DLD1 (cell line): ENCODE results near the gene SCGB1C2.

Experiments used
- in situ Hi-C: cut with HindIII; loops from 2 replicates; pipeline ENCODE4 v1.10.0; 2017; ENCODE audit warnings: low sequenced_read_pairs

SCGB1C2 gene

GRCh38 chr17:170130-170670, 32.8 kb downstream of the SCGB1C2 start:
- in situ Hi-C loops: no loop called here

GRCh38 chr17:171871-172270, 34.5 kb downstream of the SCGB1C2 start:
- in situ Hi-C loops: no loop called here

- in situ Hi-C loops: no loop called here
Observed at GRCh38 chr17:172401-172800, 35.0 kb downstream of the SCGB1C2 start.

DNA sequence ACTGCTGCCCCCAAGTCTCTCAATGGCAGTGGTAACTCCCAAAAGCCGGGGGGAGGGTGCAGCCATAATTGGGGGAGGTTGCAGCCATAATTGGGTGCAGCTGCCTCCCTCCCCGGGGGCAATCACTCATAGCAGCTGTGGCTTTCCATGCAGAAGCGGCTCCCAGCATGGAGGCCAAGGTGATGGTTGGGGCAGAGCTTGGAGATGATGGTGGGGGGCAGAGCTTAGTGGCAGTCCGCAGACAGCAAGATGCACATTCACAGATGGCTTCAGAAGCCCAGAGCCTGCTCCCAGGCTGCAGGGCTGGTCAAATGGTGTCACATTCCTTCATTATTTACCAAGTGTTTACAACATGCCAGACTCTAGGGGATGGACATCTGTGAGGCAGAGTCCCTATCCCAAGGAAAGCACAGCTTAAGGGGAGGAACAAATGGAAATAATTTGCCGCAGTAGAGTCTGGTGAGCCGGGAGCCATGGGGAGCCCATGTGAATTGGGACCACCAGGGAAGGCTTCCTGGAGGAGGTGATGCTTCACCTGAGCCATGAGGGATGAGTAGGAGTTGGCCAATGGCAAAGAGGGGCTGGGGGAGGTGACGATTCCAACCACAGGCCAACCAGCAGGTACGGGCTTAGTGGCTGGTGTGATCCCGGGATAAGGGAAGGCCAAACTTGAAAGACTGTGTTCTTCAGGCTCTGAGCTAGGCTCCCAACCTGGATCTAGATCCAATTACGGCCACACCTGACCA, 36.0 kb downstream of the SCGB1C2 start:
- in situ Hi-C loops: no loop called here

GRCh38 chr17:177155-177554, 39.8 kb downstream of the SCGB1C2 start:
- in situ Hi-C loops: no loop called here

DNA sequence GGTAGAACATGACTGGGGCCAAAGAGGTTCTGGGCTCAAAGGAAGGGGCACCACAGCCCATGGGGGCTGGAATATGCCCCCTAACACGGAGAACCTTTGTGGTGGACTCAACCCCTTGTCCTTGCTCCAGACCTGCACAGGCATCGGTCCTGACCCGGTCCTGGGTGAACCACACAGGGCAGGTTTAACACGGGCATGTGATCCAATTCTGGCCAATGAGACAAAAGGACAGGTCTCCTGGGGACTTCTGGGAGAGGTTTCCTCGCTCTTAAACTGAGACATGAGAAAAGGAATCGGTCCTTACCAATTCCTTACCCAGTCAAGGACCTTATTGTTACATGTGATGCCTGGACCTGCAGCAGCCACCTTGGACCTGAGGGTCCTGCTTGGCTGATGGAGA, 40.4 kb downstream of the SCGB1C2 start:
- in situ Hi-C loops: no loop called here

DNA sequence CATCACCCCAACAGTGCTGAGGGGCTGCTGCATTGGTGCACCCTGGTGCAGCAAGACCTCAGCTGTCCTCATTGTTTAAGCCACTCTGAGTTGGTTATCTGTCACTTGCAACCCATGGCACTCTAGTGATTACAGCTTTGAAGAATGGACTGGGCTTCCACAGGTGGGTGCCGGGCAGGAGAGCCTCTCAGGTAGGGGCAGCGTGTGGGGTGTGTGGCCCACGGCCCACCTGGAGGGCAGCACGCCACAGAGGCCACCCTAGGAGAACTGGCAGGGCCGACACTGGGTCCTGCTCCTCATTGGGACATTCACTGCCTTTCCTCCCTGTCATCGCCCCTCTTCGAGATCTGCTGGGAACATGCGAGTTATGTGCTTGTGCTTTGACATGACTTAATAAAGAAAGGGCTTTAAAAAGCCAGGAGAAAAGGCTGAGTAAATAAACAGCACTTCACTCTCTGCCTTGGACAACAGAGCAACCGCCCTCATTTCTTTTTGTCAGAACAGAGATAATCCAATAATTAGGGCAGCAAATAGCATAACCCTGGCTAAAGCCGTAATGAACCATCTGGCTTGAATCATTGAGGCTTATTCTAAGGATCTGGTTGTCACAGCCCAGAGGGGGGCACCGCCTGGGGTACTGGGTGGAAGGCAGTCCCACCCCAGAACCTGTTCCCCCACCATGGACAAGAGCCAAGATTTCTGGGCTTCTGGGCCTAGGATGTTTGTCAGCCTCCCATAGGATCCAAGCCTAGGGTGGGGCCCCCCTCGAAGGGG, 41.1 kb downstream of the SCGB1C2 start:
- in situ Hi-C loops: no loop called here

DNA sequence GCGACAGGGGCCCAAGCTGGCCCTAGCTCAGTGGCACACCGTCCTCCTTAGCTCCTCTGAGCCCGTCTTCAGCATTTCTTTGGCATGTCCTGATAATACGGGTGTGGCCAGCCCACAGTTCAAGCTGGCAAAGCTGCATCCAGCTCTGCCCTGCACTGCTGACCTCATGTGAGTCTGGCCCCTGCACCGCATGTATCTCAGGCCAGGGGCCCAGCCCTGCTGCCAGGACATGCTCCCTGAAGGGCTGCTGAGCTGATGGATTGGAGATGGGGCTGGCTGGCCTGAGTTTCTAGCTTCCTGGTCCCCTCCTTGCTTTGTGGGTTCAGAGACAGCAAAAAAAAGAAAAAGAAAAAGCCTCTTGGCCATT, 41.7 kb downstream of the SCGB1C2 start:
- in situ Hi-C loops: no loop called here

GRCh38 chr17:179781-180380, 42.5 kb downstream of the SCGB1C2 start:
- in situ Hi-C loops: no loop called here

GRCh38 chr17:180381-181244, 43.2 kb downstream of the SCGB1C2 start:
- in situ Hi-C loops: no loop called here

DNA sequence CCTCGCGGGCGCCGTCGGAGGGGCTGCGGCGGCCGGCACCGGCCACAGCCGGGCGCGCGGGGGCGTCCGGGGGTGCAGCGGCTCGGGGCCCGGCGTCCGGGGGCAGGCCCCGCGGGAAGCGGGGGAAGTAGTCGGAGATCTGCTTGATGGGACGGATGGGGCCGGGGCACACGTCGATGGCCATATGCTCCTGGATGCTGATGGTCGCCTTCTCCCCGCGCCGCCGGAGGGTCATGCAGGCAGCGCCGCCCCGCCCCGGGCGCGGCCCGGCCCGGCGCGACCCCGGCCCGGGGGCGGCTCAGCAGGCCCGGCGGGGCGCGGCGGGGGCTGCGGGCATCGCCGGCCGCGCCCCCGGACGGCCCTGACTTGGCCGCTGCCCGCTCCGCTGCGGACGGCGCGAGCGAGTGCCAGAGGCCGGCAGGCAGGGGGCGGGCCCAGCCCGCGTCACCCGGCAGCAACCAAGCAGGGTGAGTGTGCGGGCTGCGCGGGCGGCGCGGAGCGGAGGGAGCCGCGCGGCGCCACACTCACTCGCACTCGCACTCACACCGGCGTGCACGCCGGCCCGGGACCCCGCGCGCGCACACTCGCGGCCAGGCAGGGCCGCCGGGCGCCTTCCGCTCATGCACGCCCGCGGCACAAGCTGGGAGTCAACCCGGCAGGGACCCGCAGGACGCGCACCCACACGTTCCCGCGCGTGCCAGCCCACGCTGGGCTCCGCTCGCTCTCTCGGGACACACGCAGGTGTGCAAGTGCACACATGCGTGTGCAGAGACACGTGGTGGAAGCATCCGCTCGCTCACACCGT, 44.1 kb downstream of the SCGB1C2 start, which contains the start of gene DOC2B:
DOC2B (minus strand) TSS at position 406 of the 805 bp plus-strand sequence; CDS start at position 235, 171 bp downstream.
- in situ Hi-C loops: no loop called here

- in situ Hi-C loops: no loop called here
Observed at GRCh38 chr17:182050-182751, 44.8 kb downstream of the SCGB1C2 start.

GRCh38 chr17:183021-183420, 45.7 kb downstream of the SCGB1C2 start:
- in situ Hi-C loops: no loop called here

DNA sequence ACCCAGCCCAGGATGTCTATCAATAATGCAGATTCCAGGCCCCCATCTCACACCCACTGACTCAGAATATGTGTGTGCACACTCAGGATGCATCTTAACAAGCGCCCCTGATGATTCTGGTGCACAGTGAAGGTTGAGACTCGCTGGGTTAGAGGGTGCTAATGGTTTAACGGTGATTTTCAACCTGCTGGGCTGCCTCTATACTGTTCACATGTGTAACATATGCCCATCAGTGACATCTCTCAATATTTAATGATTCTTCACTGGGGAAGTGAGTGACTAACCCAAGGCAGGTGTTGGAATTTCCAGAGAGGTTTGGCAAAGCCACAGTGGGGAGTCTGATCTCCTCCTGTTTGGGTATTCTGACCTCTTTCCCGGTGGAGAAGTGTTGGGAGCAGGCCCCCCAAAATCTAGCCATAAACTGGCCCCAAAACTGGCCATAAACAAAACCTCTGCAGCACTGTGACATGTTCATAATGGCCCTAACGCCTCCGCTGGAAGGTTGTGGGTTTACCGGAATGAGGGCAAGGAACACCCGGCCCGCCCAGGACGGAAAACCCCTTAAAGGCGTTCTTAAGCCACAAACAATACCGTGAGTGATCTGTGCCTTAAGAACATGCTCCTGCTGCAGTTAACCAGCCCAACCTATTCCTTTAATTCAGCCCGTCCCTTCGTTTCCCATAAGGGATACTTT, 48.2 kb downstream of the SCGB1C2 start:
- in situ Hi-C loops: no loop called here

DNA sequence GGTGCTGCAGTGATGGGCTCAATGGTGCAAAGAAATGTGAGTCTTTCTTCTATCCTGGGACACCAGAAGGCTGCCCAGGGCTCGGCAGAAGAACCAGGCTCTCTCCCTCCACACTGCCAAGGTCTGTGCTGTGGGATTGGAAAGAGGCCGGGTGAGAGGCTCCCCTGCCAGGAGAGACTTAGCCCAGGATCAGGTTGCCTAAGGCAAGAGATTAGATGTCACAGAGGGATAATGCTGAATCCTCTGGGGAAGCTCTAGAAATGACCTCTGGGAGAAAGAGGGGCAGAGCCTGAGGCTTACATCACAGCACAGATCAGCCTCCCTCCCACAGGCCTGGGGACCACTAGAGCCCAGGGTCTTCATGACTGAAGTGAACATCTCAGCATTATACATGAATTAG, 49.8 kb downstream of the SCGB1C2 start:
- in situ Hi-C loops: no loop called here
